HFFc6 (cell line): Measurements from ENCODE around the gene PKP2. TPM values are rescaled to one million over a fixed set of nuclear protein-coding genes. Genes with fewer than 3 reads are reported as not detected.
"Not testable (repeated sequence)": the region's sequence is repeated elsewhere in the genome, so short reads cannot be mapped to it uniquely, and the experiment has no call there.

Experiments used
- DNase-seq: peaks from one replicate; pipeline ENCODE4 v3.0.0-alpha.2; 2018
- H3K27ac Mint-ChIP-seq: 2 replicates; pipeline ENCODE4 v1.8.0; 2020; ENCODE audit warnings: mild to moderate bottlenecking, mixed read lengths
- H3K27me3 Mint-ChIP-seq: 2 replicates; pipeline ENCODE4 v1.8.0; 2021; ENCODE audit warnings: mild to moderate bottlenecking, moderate library complexity, mixed read lengths; ENCODE audit not compliant: insufficient read depth
- H3K36me3 Mint-ChIP-seq: 2 replicates; pipeline ENCODE4 v1.8.0; 2021; ENCODE audit warnings: low read depth, mixed read lengths
- H3K4me1 Mint-ChIP-seq: 2 replicates; pipeline ENCODE4 v1.8.0; 2020; ENCODE audit warnings: low read depth, mixed read lengths
- H3K4me3 Mint-ChIP-seq: 2 replicates; pipeline ENCODE4 v1.8.0; 2020; ENCODE audit warnings: mild to moderate bottlenecking, moderate library complexity, mixed read lengths
- H3K9me3 Mint-ChIP-seq: 2 replicates; pipeline ENCODE4 v1.8.0; 2020; ENCODE audit warnings: mild to moderate bottlenecking, mixed read lengths
- CTCF ChIP-seq: fragments of 200-600 bp; sonication (generic); IDR thresholded peaks from 2 replicates; pipeline ENCODE4 v1.5.0; 2021; ENCODE audit warnings: antibody characterized with exemption, mild to moderate bottlenecking
- total RNA-seq, 6 experiments: library from RNA; stranded (reverse); fragmentation: NEBNext Ultra II Directional; extraction: Animal tissue kit (Norgen Biotek cat#: 25700); gene quantifications; 2 replicates in 1 of 6; 3 replicates in 5 of 6; pipeline ENCODE4 v1.2.3, GENCODE V29; 2021

The PKP2 gene
- total RNA-seq, 6 experiments from 2014 or later = 0.17 TPM; not detected in 5

- Mint-ChIP-seq H3K36me3 (no peaks in the 10 kb centered on the region), H3K9me3 (peaks cover 4% of the 10 kb centered on the region), H3K4me1 (peaks cover 18% of the 10 kb centered on the region), H3K27me3 (peaks cover 12% of the 10 kb centered on the region), H3K4me3 (0 out of 2 replicates have a peak overlapping the region, but pooled peaks have one; percentile 13), H3K27ac (no peak overlapping the region)
- no peak for TF ChIP-seq CTCF
- DNase-seq = no peak
These were observed 2.0 kb downstream of the PKP2 start for GRCh38 chr12:32894566-32894965.

- DNase-seq = no peak
- Mint-ChIP-seq H3K27me3 (peaks cover 12% of the 10 kb centered on the region), H3K27ac (no peak overlapping the region), H3K9me3 (peaks cover 4% of the 10 kb centered on the region), H3K4me3 (no peak overlapping the region), H3K36me3 (no peaks in the 10 kb centered on the region), H3K4me1 (peaks cover 27% of the 10 kb centered on the region)
- TF ChIP-seq CTCF = no peak
These were observed 3.1 kb downstream of the PKP2 start for GRCh38 chr12:32893458-32893857.

- Mint-ChIP-seq H3K27ac (no peak overlapping the region), H3K4me3 (no peak overlapping the region), H3K9me3 (peaks cover 4% of the 10 kb centered on the region), H3K36me3 (no peaks in the 10 kb centered on the region), H3K27me3 (peaks cover 12% of the 10 kb centered on the region), H3K4me1 (peaks cover 27% of the 10 kb centered on the region)
- TF ChIP-seq CTCF = no peak
- DNase-seq = no peak
These were observed 3.5 kb downstream of the PKP2 start for GRCh38 chr12:32893043-32893442.

GRCh38 chr12:32892369-32892768 is 4.2 kb downstream of the PKP2 start:
- not testable (repeated sequence) for H3K9me3 Mint-ChIP-seq, H3K36me3 Mint-ChIP-seq, H3K27ac Mint-ChIP-seq, DNase-seq, H3K27me3 Mint-ChIP-seq
- H3K4me3 Mint-ChIP-seq = peak overlapping the region; percentile 54
- peaks cover 27% of the 10 kb centered on the region for H3K4me1 Mint-ChIP-seq

- Mint-ChIP-seq H3K4me1 (peaks cover 27% of the 10 kb centered on the region), H3K4me3 (peak overlapping the region; percentile 54), H3K27ac (no peak overlapping the region), H3K9me3 (peaks cover 4% of the 10 kb centered on the region), H3K36me3 (no peaks in the 10 kb centered on the region), H3K27me3 (peaks cover 8% of the 10 kb centered on the region)
- TF ChIP-seq CTCF = no peak
- no peak for DNase-seq
These were observed 4.6 kb downstream of the PKP2 start for GRCh38 chr12:32891956-32892355.

GRCh38 chr12:32891526-32891925 is 5.1 kb downstream of the PKP2 start:
- DNase-seq = no peak
- H3K27me3 Mint-ChIP-seq = peaks cover 8% of the 10 kb centered on the region
- H3K27ac Mint-ChIP-seq = no peak overlapping the region
- H3K4me1 Mint-ChIP-seq = peaks cover 27% of the 10 kb centered on the region
- TF ChIP-seq CTCF = no peak
- peak overlapping the region; percentile 54; the same call in 1 of the 2 replicates for H3K4me3 Mint-ChIP-seq
- no peaks in the 10 kb centered on the region for H3K36me3 Mint-ChIP-seq
- peaks cover 4% of the 10 kb centered on the region for H3K9me3 Mint-ChIP-seq
